ENCODE measurements around the gene LDLRAD3. TPM values are rescaled to one million over a fixed set of nuclear protein-coding genes. Genes with fewer than 3 reads are reported as not detected.

LDLRAD3 gene
- total RNA-seq, 3 donors from 2014 or later (not counting 1 experiment from before 2014, with no cell fraction given) = 1.0 to 1.5 (median 1.2) TPM

DNA sequence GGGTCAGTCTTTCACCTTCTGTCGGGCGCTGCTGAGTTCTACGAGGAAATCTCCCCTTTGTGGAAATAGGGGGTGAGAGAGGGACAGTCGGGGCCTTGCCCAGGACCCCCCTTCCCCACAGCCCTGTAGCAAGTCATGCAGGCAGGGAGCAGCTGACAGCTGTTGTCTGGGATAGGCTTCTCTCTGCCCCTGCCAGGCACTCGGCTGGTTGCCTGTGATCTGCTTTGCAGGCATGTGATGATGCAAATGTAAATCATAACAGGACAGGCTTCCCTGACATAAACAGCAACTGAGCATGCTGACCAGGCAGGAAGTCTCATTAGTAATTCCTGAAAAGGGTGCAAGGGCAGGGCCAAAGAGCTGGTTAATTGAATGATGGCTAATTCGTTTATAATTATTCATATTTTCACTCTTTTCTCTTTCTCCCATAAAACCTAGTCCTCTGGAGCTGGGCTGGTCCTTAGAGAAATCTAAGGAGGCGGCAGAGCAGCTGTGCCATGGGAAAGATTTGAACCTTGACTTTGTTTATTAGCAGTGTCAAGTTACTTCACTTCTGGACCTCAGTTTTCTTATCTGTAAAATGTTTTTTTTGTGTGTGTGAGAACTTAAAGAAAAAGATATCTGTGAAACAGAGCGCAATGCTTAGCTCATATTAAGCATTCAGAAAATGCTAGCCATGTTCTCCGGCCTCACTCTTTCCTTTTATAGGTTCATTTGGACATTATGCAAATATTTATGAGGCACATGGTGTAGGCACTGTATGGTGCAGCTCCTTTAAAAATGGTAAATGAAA is 129.7 kb downstream of the LDLRAD3 start:
- no peaks in the 10 kb centered on the region for H3K36me3 ChIP-seq (ENCODE audit: control insufficient read depth, insufficient read depth, low read length)
- Mint-ChIP-seq H3K9me3 (no peaks in the 10 kb centered on the region), H3K4me1 (no peaks in the 10 kb centered on the region), H3K27ac (no peak overlapping the region), H3K4me3 (no peak overlapping the region), H3K36me3 (no peaks in the 10 kb centered on the region), H3K27me3 (ENCODE audit: low read depth in 2 of 2) (peaks cover 18 to 19% of the 10 kb centered on the region in 2 donors)
- intact Hi-C loops (cut with micrococcal nuclease) = no loop called here
- H3K4me3 ChIP-seq (ENCODE audit: low read length) = no peak overlapping the region
- TF ChIP-seq, protein P1, sequence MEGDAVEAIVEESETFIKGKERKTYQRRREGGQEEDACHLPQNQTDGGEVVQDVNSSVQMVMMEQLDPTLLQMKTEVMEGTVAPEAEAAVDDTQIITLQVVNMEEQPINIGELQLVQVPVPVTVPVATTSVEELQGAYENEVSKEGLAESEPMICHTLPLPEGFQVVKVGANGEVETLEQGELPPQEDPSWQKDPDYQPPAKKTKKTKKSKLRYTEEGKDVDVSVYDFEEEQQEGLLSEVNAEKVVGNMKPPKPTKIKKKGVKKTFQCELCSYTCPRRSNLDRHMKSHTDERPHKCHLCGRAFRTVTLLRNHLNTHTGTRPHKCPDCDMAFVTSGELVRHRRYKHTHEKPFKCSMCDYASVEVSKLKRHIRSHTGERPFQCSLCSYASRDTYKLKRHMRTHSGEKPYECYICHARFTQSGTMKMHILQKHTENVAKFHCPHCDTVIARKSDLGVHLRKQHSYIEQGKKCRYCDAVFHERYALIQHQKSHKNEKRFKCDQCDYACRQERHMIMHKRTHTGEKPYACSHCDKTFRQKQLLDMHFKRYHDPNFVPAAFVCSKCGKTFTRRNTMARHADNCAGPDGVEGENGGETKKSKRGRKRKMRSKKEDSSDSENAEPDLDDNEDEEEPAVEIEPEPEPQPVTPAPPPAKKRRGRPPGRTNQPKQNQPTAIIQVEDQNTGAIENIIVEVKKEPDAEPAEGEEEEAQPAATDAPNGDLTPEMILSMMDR (IDR thresholded peaks at IDR 0.05) = no peak
- DNase-seq (no peak), ATAC-seq (no peak)
- 73% methylated on average over 6 of the region's 9 CpGs for WGBS (ENCODE audit: insufficient coverage)
- no peaks in the 10 kb centered on the region for H3K4me1 ChIP-seq (ENCODE audit: control insufficient read depth, insufficient read depth, low read length)
- H3K27me3 ChIP-seq (ENCODE audit: control insufficient read depth, insufficient read depth, low read length) = no peaks in the 10 kb centered on the region
- H3K27ac ChIP-seq (ENCODE audit: low read length) = no peak overlapping the region
- H3K9me3 ChIP-seq (ENCODE audit: control insufficient read depth, insufficient read depth, low read length) = no peaks in the 10 kb centered on the region

DNA sequence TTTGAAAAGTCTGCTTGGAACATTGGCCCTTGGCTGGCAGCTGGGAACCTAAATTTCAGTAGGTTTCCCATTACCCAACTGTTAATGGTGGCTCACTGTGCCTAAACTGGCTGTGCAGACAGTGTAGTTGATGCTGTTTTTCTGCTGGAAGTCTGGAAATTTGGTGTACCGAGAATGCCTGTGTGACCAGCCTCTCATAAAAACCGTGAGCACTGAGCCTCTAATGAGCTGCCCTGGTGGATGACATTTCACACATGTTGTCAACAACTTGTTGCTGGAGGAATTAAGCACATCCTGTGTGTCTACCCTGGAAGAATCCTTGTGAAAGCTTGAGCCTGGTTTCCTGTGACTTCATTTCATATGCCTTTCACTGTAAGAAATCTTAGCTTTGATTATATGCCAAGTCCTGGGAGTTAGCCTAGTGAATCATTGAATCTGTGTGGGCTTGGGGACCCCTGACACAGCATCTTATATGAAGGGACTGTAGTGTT is 131.1 kb downstream of the LDLRAD3 start:
- H3K9me3 Mint-ChIP-seq = no peaks in the 10 kb centered on the region
- DNase-seq (no peak), ATAC-seq (no peak)
- TF ChIP-seq, protein P1 (IDR thresholded peaks at IDR 0.05) = no peak
- Histone ChIP-seq H3K9me3 (ENCODE audit: control insufficient read depth, insufficient read depth, low read length) (no peaks in the 10 kb centered on the region), H3K27me3 (ENCODE audit: control insufficient read depth, insufficient read depth, low read length) (no peaks in the 10 kb centered on the region), H3K4me3 (ENCODE audit: low read length) (no peak overlapping the region), H3K4me1 (ENCODE audit: control insufficient read depth, insufficient read depth, low read length) (no peaks in the 10 kb centered on the region), H3K27ac (ENCODE audit: low read length) (no peak overlapping the region), H3K36me3 (ENCODE audit: control insufficient read depth, insufficient read depth, low read length) (no peaks in the 10 kb centered on the region)
- H3K4me1 Mint-ChIP-seq = no peaks in the 10 kb centered on the region
- WGBS (ENCODE audit: insufficient coverage) = 86% methylated on average over 2 of the region's 2 CpGs
- intact Hi-C loops (cut with micrococcal nuclease) = no loop called here
- H3K27me3 Mint-ChIP-seq (ENCODE audit: low read depth in 2 of 2) = peaks cover 13 to 15% of the 10 kb centered on the region in 2 donors
- H3K36me3 Mint-ChIP-seq = no peaks in the 10 kb centered on the region
- no peak overlapping the region for H3K4me3 Mint-ChIP-seq
- no peak overlapping the region for H3K27ac Mint-ChIP-seq

- H3K27me3 Mint-ChIP-seq (ENCODE audit: low read depth in 2 of 2) = peaks cover 8% of the 10 kb centered on the region in 2 donors
- Histone ChIP-seq H3K36me3 (ENCODE audit: control insufficient read depth, insufficient read depth, low read length) (no peaks in the 10 kb centered on the region), H3K9me3 (ENCODE audit: control insufficient read depth, insufficient read depth, low read length) (no peaks in the 10 kb centered on the region), H3K4me3 (ENCODE audit: low read length) (no peak overlapping the region), H3K27ac (ENCODE audit: low read length) (no peak overlapping the region), H3K4me1 (ENCODE audit: control insufficient read depth, insufficient read depth, low read length) (no peaks in the 10 kb centered on the region), H3K27me3 (ENCODE audit: control insufficient read depth, insufficient read depth, low read length) (no peaks in the 10 kb centered on the region)
- no peaks in the 10 kb centered on the region for H3K9me3 Mint-ChIP-seq
- DNase-seq (no peak), ATAC-seq (no peak)
- intact Hi-C loops (cut with micrococcal nuclease) = no loop called here
- TF ChIP-seq, protein P1 (IDR thresholded peaks at IDR 0.05) = no peak
- no peak overlapping the region for H3K27ac Mint-ChIP-seq
- no peaks in the 10 kb centered on the region for H3K4me1 Mint-ChIP-seq
- no peak overlapping the region for H3K4me3 Mint-ChIP-seq
- 98% methylated on average over 4 of the region's 4 CpGs for WGBS (ENCODE audit: insufficient coverage)
- H3K36me3 Mint-ChIP-seq = no peaks in the 10 kb centered on the region
These were observed 133.5 kb downstream of the LDLRAD3 start for GRCh38 chr11:36077368-36077767.

All from natural killer cell (primary cell).